Loucy (cell line): ENCODE measurements around the gene GYG1.

ENCODE experiments used
- H2AFZ ChIP-seq: fragments of 200-600 bp; sonication (generic); 2 replicates; pipeline ENCODE4 v1.6.0; 2016; ENCODE audit warnings: antibody characterized with exemption, mild to moderate bottlenecking, low read length, moderate library complexity
- H3F3A ChIP-seq: fragments of 200-600 bp; 2 replicates; pipeline ENCODE4 v1.6.0; 2016; ENCODE audit warnings: antibody characterized with exemption, low read depth, mild to moderate bottlenecking
- H3K27me3 ChIP-seq: fragments of 200-600 bp; sonication (generic); 2 replicates; pipeline ENCODE4 v1.6.1; 2014; ENCODE audit warnings: low read length, mild to moderate bottlenecking; ENCODE audit not compliant: insufficient read depth, poor library complexity, severe bottlenecking
- H3K36me3 ChIP-seq: fragments of 200-600 bp; sonication (generic); 2 replicates; pipeline ENCODE4 v1.6.1; 2016; ENCODE audit warnings: low read length; ENCODE audit not compliant: insufficient read depth
- H3K4me1 ChIP-seq: fragments of 200-600 bp; sonication (generic); 2 replicates; pipeline ENCODE4 v1.5.1; 2014; ENCODE audit warnings: low read length, mild to moderate bottlenecking; ENCODE audit not compliant: insufficient read depth, poor library complexity, severe bottlenecking
- H3K4me2 ChIP-seq: fragments of 200-600 bp; sonication (generic); 2 replicates; pipeline ENCODE4 v1.6.0; 2014; ENCODE audit warnings: antibody characterized with exemption, low read length, low read depth, mild to moderate bottlenecking; ENCODE audit not compliant: poor library complexity, severe bottlenecking
- H3K4me3 ChIP-seq: fragments of 200-600 bp; sonication (generic); 2 replicates; pipeline ENCODE4 v1.5.1; 2014; ENCODE audit warnings: low read length, mild to moderate bottlenecking, mixed read lengths; ENCODE audit not compliant: poor library complexity, severe bottlenecking
- H3K79me2 ChIP-seq: fragments of 200-600 bp; sonication (generic); 2 replicates; pipeline ENCODE4 v1.6.1; 2014; ENCODE audit warnings: low read length; ENCODE audit not compliant: insufficient read depth
- H3K9ac ChIP-seq: fragments of 200-600 bp; sonication (generic); 2 replicates; pipeline ENCODE4 v1.6.0; 2014; ENCODE audit warnings: mild to moderate bottlenecking, low read depth, low read length, moderate library complexity; ENCODE audit not compliant: poor library complexity, severe bottlenecking
- H3K9me2 ChIP-seq: fragments of 200-600 bp; sonication (generic); replicated peaks from 2 replicates; pipeline ENCODE4 v1.6.1; 2016; ENCODE audit warnings: low read depth, low read length, mixed read lengths
- H3K9me3 ChIP-seq: fragments of 200-600 bp; sonication (generic); 2 replicates; pipeline ENCODE4 v1.6.1; 2014; ENCODE audit warnings: mild to moderate bottlenecking, antibody characterized with exemption, low read length, low read depth; ENCODE audit not compliant: insufficient read depth
- H4K20me1 ChIP-seq: fragments of 200-600 bp; sonication (generic); 2 replicates; pipeline ENCODE4 v1.6.0; 2014; ENCODE audit warnings: antibody characterized with exemption, low read length, mild to moderate bottlenecking; ENCODE audit not compliant: insufficient read depth, poor library complexity, severe bottlenecking
- CTCF ChIP-seq: fragments of 200-600 bp; sonication (generic); conservative IDR thresholded peaks from 2 replicates; pipeline ENCODE4 v1.5.1; 2014; ENCODE audit warnings: mild to moderate bottlenecking, antibody characterized with exemption, low read length
- EZH2phosphoT487 ChIP-seq: fragments of 200-600 bp; IDR thresholded peaks from 2 replicates; pipeline ENCODE4 v1.6.1; 2018; ENCODE audit warnings: antibody characterized with exemption, mild to moderate bottlenecking, moderate library complexity, borderline replicate concordance

Gene GYG1

DNA sequence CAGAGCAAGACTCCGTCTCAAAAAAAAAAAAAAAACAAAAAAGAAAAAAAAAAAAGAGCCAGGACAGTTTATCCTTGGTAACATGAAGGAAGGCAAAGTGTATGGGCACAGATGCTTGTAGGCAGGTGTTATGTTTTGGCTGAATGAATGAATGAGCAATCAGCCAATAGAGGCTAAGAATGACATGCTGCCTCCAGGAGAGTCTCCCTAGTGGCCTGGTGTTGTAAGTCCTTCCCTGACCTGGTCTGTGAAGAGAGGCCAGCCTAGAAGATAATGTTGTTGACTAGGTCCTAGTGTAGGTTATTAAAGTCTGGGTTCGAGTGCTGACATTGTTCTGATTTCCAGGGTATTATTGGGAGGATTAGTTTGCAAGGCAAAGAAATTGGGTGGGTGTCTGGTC lies 24.9 kb downstream of the GYG1 start:
- H3K9ac ChIP-seq = no peak overlapping the region
- no peak overlapping the region for H3K4me3 ChIP-seq
- no peak; the same call in 1 of the 2 replicates for TF ChIP-seq CTCF
- no peaks in the 10 kb centered on the region for H3K9me2 ChIP-seq
- no peaks in the 10 kb centered on the region for H3K79me2 ChIP-seq
- H2AFZ ChIP-seq = no peak overlapping the region
- no peaks in the 10 kb centered on the region for H3K27me3 ChIP-seq
- H4K20me1 ChIP-seq = no peaks in the 10 kb centered on the region
- peaks cover 24% of the 10 kb centered on the region; the same call in 1 of the 2 replicates for H3K36me3 ChIP-seq
- H3K4me2 ChIP-seq = no peak overlapping the region
- H3F3A ChIP-seq = no peaks in the 10 kb centered on the region
- peaks cover under 1% of the 10 kb centered on the region for H3K4me1 ChIP-seq
- no peaks in the 10 kb centered on the region for H3K9me3 ChIP-seq

DNA sequence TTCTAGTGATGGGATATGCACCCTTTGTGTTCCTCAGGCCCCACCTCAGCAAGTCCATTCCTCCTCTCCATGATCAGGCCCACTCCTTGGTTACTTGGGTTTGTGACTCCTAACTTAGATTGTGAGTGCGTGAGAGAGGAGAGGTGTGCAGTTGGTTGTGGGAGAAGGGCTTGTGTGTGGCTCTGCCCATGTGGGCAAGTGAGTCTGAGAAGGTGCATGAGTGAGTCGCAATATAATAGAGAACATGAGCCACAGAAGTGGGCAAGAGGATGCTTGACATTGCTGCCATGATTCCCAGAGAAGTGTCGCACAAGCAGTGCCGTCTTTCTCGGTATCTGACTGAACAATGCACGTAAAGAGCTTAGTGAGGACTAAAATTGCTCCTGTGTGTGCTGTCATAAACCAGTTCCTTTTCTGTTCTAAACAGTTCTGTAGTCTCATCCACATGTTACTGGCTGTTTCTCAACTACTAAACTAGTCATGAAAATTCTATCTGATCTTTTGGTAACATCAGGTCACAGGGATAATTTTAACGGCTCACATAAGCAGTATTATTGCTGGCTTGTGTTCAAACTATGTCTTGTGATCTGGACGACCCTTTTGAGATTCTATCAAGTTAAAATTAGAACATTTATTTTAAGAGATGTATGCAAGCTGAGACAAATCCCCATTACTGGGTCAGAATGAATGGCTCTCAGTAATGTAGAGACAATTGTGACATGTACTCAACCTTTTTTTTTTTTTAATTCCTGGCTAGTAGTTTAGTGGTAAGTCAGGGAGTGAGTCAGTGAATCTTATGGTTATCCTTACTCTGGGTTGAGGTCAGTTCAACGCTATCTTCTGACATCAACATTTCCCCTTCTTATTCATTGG lies 25.6 kb downstream of the GYG1 start:
- Histone ChIP-seq H3K27me3 (no peaks in the 10 kb centered on the region), H3K4me3 (no peak overlapping the region), H3K9me2 (no peaks in the 10 kb centered on the region), H2AFZ (no peak overlapping the region), H3K9ac (no peak overlapping the region), H3K4me2 (no peak overlapping the region), H3F3A (no peaks in the 10 kb centered on the region), H4K20me1 (no peaks in the 10 kb centered on the region), H3K79me2 (no peaks in the 10 kb centered on the region), H3K4me1 (no peaks in the 10 kb centered on the region), H3K36me3 (peaks cover 25% of the 10 kb centered on the region; the same call in 1 of the 2 replicates), H3K9me3 (no peaks in the 10 kb centered on the region)
- TF ChIP-seq EZH2phosphoT487 (no peak), CTCF (no peak)

DNA sequence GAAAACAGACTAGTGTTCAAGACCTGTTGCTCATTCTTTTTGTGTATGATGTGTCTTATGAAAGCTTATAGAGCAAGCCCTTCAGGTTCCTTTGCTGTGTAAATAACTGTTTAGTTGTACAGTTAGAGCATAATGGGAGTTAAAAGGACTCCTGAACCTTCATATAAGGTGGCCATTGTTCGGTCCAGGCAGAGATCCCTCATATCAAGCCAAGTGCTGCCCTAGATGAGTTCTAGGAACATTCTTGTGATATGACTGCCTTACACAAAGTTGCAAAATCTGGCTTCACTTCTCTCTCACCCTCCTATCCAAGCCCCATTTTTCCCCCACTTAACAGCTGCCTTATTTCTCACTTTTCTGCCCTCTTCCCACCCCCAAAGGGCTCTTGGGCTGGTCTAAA lies 26.9 kb downstream of the GYG1 start:
- H3F3A ChIP-seq = no peaks in the 10 kb centered on the region
- no peak for TF ChIP-seq EZH2phosphoT487
- TF ChIP-seq CTCF = no peak
- H3K9ac ChIP-seq = no peak overlapping the region

More for the DNA sequence above, 26.9 kb downstream of the GYG1 start:
- no peak overlapping the region for H3K4me3 ChIP-seq
- H3K9me2 ChIP-seq = no peaks in the 10 kb centered on the region
- no peaks in the 10 kb centered on the region for H3K27me3 ChIP-seq
- H4K20me1 ChIP-seq = no peaks in the 10 kb centered on the region
- peaks cover 30% of the 10 kb centered on the region; the same call in 1 of the 2 replicates for H3K36me3 ChIP-seq
- H3K4me1 ChIP-seq = no peaks in the 10 kb centered on the region
- H2AFZ ChIP-seq = no peak overlapping the region
- H3K79me2 ChIP-seq = no peaks in the 10 kb centered on the region
- H3K4me2 ChIP-seq = no peak overlapping the region
- H3K9me3 ChIP-seq = no peaks in the 10 kb centered on the region
